Prostate gland (tissue), 2 donors: ENCODE data around the gene STX16.

Experiments
- CTCF ChIP-seq, 4 experiments: fragments of 200-600 bp in 2 of 4; fragments of 450-650 bp in 2 of 4; sonication (generic) in 2 of 4; IDR thresholded peaks; 1 replicate in 3 of 4; 2 replicates in 1 of 4; pipeline ENCODE4 v1.5.1; 2016 to 2019; ENCODE audit warnings: antibody characterized with exemption in 4 of 4, mild to moderate bottlenecking in 2 of 4, moderate library complexity in 2 of 4
- POLR2A ChIP-seq: fragments of 450-650 bp; IDR thresholded peaks from one replicate; pipeline ENCODE4 v1.6.1; 2016; ENCODE audit warnings: antibody characterized with exemption, mild to moderate bottlenecking

- no peak for TF ChIP-seq CTCF (IDR thresholded peaks at IDR 0.05)
- TF ChIP-seq POLR2A = no peak
Observed at GRCh38 chr20:58658760-58659159, 7.7 kb downstream of the STX16 start.
